Measurements from ENCODE around the gene B3GALNT2. TPM values are rescaled to one million over a fixed set of nuclear protein-coding genes. Genes with fewer than 3 reads are reported as not detected.

The B3GALNT2 gene
- total and polyA plus RNA-seq, 2 donors (not counting 1 experiment from before 2014, with no cell fraction given), result 5.6 to 12.2 TPM

DNA sequence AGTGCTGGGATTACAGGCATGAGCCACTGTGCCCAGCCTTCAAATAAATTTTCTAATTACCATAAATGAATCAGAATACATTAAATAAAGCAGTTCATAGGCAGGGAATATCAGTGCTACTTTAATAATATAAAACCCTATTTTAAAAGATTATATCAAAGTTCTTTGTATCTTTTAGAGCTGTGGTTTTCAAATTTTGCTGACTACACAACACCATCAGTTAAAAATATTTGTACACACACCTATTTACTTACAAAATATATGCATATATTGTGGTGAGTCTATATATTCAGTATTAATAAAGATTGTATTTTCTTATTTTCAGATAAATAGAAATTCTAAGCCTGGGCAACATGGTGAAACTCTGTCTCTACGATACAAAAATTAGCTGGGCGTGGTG lies 18.7 kb downstream of the B3GALNT2 start:
- Mint-ChIP-seq H3K4me1 (no peaks in the 10 kb centered on the region), H3K27ac (no peak overlapping the region), H3K4me3 (no peak overlapping the region), H3K27me3 (no peaks in the 10 kb centered on the region), H3K9me3 (ENCODE audit: insufficient read depth) (peaks cover 2% of the 10 kb centered on the region)
- Histone ChIP-seq H3K27ac (ENCODE audit: low read length in 2 of 2) (no peak overlapping the region), H3K4me1 (ENCODE audit: control insufficient read depth in 2 of 2, insufficient read depth in 2 of 2, low read length in 2 of 2) (no peaks in the 10 kb centered on the region), H3K9me3 (ENCODE audit: control extremely low read depth in 1 of 3, control insufficient read depth in 2 of 3, insufficient read depth in 1 of 3, low read length in 2 of 3) (no peaks in the 10 kb centered on the region), H3K4me3 (ENCODE audit: control extremely low read depth in 1 of 5, extremely low read depth in 1 of 5, insufficient read depth in 1 of 5, low read depth in 2 of 5, low read length in 4 of 5) (no peak overlapping the region), H3K36me3 (replicated peaks in 1 of 2; ENCODE audit: control extremely low read depth in 1 of 2, control insufficient read depth in 1 of 2, extremely low read depth in 1 of 2, insufficient read depth in 2 of 2, low read length in 1 of 2) (peaks cover 2 to 6% of the 10 kb centered on the region in 2 experiments), H3K79me2 (ENCODE audit: control insufficient read depth, insufficient read depth, low read length) (no peaks in the 10 kb centered on the region), H3K9ac (ENCODE audit: low read length) (no peak overlapping the region), H2AFZ (ENCODE audit: insufficient read depth, low read depth, low read length, poor library complexity, severe bottlenecking) (no peak overlapping the region), H4K20me1 (ENCODE audit: control insufficient read depth, insufficient read depth, low read length, poor library complexity, severe bottlenecking) (no peaks in the 10 kb centered on the region), H3K27me3 (replicated peaks in 1 of 4; ENCODE audit: control extremely low read depth in 1 of 4, control insufficient read depth in 3 of 4, insufficient read depth in 4 of 4, low read length in 3 of 4) (no peaks in the 10 kb centered on the region), H3K4me2 (replicated peaks; ENCODE audit: low read depth, low read length, poor library complexity, severe bottlenecking) (no peak overlapping the region)
- ChIA-PET CTCF (no interaction called here), POLR2A (no interaction called here)
- intact Hi-C loops (cut with micrococcal nuclease), result no loop called here
- ATAC-seq (ENCODE audit: low read depth), result no peak
- no peak for DNase-seq
- WGBS (ENCODE audit: insufficient coverage), result 100% methylated on average over 2 of the region's 2 CpGs
- TF ChIP-seq EZH2 (IDR thresholded peaks at IDR 0.05; ENCODE audit: borderline replicate concordance, insufficient read depth, low read depth, low read length, poor library complexity, severe bottlenecking), result no peak
- TF ChIP-seq CTCF (IDR thresholded peaks at IDR 0.05), result no peak

GRCh38 chr1:235483090-235483489 lies 21.2 kb downstream of the B3GALNT2 start:
- no peak overlapping the region for H3K4me3 Mint-ChIP-seq
- H3K27me3 Mint-ChIP-seq, result no peaks in the 10 kb centered on the region
- Histone ChIP-seq H3K27ac (ENCODE audit: low read length in 2 of 2) (no peak overlapping the region), H3K36me3 (replicated peaks in 1 of 2; ENCODE audit: control extremely low read depth in 1 of 2, control insufficient read depth in 1 of 2, extremely low read depth in 1 of 2, insufficient read depth in 2 of 2, low read length in 1 of 2) (peaks cover 5 to 24% of the 10 kb centered on the region in 2 experiments), H3K4me3 (ENCODE audit: control extremely low read depth in 1 of 5, extremely low read depth in 1 of 5, insufficient read depth in 1 of 5, low read depth in 2 of 5, low read length in 4 of 5) (no peak overlapping the region), H3K79me2 (ENCODE audit: control insufficient read depth, insufficient read depth, low read length) (no peaks in the 10 kb centered on the region), H3K4me1 (ENCODE audit: control insufficient read depth in 2 of 2, insufficient read depth in 2 of 2, low read length in 2 of 2) (no peaks in the 10 kb centered on the region), H3K27me3 (replicated peaks in 1 of 4; ENCODE audit: control extremely low read depth in 1 of 4, control insufficient read depth in 3 of 4, insufficient read depth in 4 of 4, low read length in 3 of 4) (no peaks in the 10 kb centered on the region), H4K20me1 (ENCODE audit: control insufficient read depth, insufficient read depth, low read length, poor library complexity, severe bottlenecking) (no peaks in the 10 kb centered on the region), H2AFZ (ENCODE audit: insufficient read depth, low read depth, low read length, poor library complexity, severe bottlenecking) (no peak overlapping the region), H3K4me2 (replicated peaks; ENCODE audit: low read depth, low read length, poor library complexity, severe bottlenecking) (no peak overlapping the region), H3K9me3 (ENCODE audit: control extremely low read depth in 1 of 3, control insufficient read depth in 2 of 3, insufficient read depth in 1 of 3, low read length in 2 of 3) (no peaks in the 10 kb centered on the region), H3K9ac (ENCODE audit: low read length) (no peak overlapping the region)
- DNase-seq (no peak), ATAC-seq (ENCODE audit: low read depth) (no peak)
- no peak for TF ChIP-seq EZH2 (IDR thresholded peaks at IDR 0.05; ENCODE audit: borderline replicate concordance, insufficient read depth, low read depth, low read length, poor library complexity, severe bottlenecking)
- no peak for TF ChIP-seq CTCF (IDR thresholded peaks at IDR 0.05)
- peaks cover 2% of the 10 kb centered on the region for H3K9me3 Mint-ChIP-seq (ENCODE audit: insufficient read depth)
- H3K4me1 Mint-ChIP-seq, result no peaks in the 10 kb centered on the region
- 100% methylated on average over 2 of the region's 5 CpGs for WGBS (ENCODE audit: insufficient coverage)
- POLR2A ChIA-PET, result no interaction called here
- intact Hi-C loops (cut with micrococcal nuclease), result no loop called here
- H3K27ac Mint-ChIP-seq, result no peak overlapping the region
- CTCF ChIA-PET, result no interaction called here
